CD14-positive monocyte (primary cell): Measurements from ENCODE around the gene DSCAML1. TPM values are rescaled to one million over a fixed set of nuclear protein-coding genes. Genes with fewer than 3 reads are reported as not detected.

ENCODE experiments used
- DNase-seq, 3 donors: peaks; one replicate each; pipeline ENCODE4 v3.0.0-alpha.2; 2011 to 2022
- H2AFZ ChIP-seq: 2 replicates; pipeline ENCODE4 v1.6.0; 2012; ENCODE audit warnings: mild to moderate bottlenecking, low read depth, low read length, inconsistent platforms; ENCODE audit not compliant: insufficient read depth, poor library complexity, severe bottlenecking
- H3K27ac ChIP-seq, 2 donors: 1 replicate in 1 of 2; 2 replicates in 1 of 2; pipeline ENCODE4 v1.5.1; 2012 to 2013; ENCODE audit warnings: low read length in 2 of 2, control low read depth in 1 of 2, inconsistent platforms in 1 of 2, low read depth in 1 of 2, mild to moderate bottlenecking in 1 of 2
- H3K27me3 ChIP-seq, 2 donors: one replicate each; pipeline versions ENCODE4 v1.6.0 to v1.6.1; 2011 to 2013; ENCODE audit warnings: low read length in 2 of 2; ENCODE audit not compliant: control insufficient read depth in 2 of 2, insufficient read depth in 2 of 2
- H3K36me3 ChIP-seq, 2 donors: replicated peaks in 1 of 2; 1 replicate in 1 of 2; 2 replicates in 1 of 2; pipeline versions ENCODE4 v1.5.1 to v1.6.1; 2012 to 2013; ENCODE audit warnings: low read length in 2 of 2, control low read depth in 1 of 2, inconsistent platforms in 1 of 2, mild to moderate bottlenecking in 1 of 2; ENCODE audit not compliant: insufficient read depth in 2 of 2, control insufficient read depth in 1 of 2
- H3K4me1 ChIP-seq, 2 donors: 1 replicate in 1 of 2; 2 replicates in 1 of 2; pipeline versions ENCODE4 v1.5.1 to v1.6.1; 2012 to 2013; ENCODE audit warnings: low read length in 2 of 2, control low read depth in 1 of 2, inconsistent platforms in 1 of 2, mild to moderate bottlenecking in 1 of 2, moderate library complexity in 1 of 2; ENCODE audit not compliant: insufficient read depth in 2 of 2, control insufficient read depth in 1 of 2
- H3K4me2 ChIP-seq: replicated peaks from 2 replicates; pipeline ENCODE3; 2012; ENCODE audit warnings: low read length, moderate library complexity, mild to moderate bottlenecking; ENCODE audit not compliant: poor library complexity, severe bottlenecking; ENCODE audit errors: extremely low read depth
- H3K4me3 ChIP-seq, 3 experiments: fragments of 200-600 bp in 1 of 3; sonication (generic) in 1 of 3; replicated peaks in 1 of 3; 1 replicate in 2 of 3; 2 replicates in 1 of 3; pipeline ENCODE4 v1.5.1; 2011 to 2013; ENCODE audit warnings: low read length in 3 of 3, mild to moderate bottlenecking in 3 of 3, control low read depth in 2 of 3, low read depth in 2 of 3, inconsistent platforms in 1 of 3, moderate library complexity in 1 of 3
- H3K79me2 ChIP-seq: 2 replicates; pipeline ENCODE4 v1.6.0; 2012; ENCODE audit warnings: mild to moderate bottlenecking, control low read depth, inconsistent platforms, low read length, moderate library complexity; ENCODE audit not compliant: insufficient read depth
- H3K9ac ChIP-seq: 2 replicates; pipeline ENCODE4 v1.6.0; 2017; ENCODE audit warnings: low read length, mild to moderate bottlenecking; ENCODE audit not compliant: insufficient read depth, poor library complexity, severe bottlenecking
- H3K9me3 ChIP-seq, 2 donors: replicated peaks in 1 of 2; 1 replicate in 1 of 2; 2 replicates in 1 of 2; pipeline versions ENCODE4 v1.5.1 to v1.6.1; 2012 to 2013; ENCODE audit warnings: low read length in 2 of 2, control low read depth in 1 of 2; ENCODE audit not compliant: control insufficient read depth in 1 of 2, insufficient read depth in 1 of 2
- H4K20me1 ChIP-seq: 2 replicates; pipeline ENCODE4 v1.6.0; 2012; ENCODE audit warnings: mild to moderate bottlenecking, low read length, control low read depth, moderate library complexity; ENCODE audit not compliant: insufficient read depth
- H3K27ac Mint-ChIP-seq, 7 donors: one replicate each; pipeline ENCODE4 v1.8.0; 2020; ENCODE audit warnings: mild to moderate bottlenecking in 7 of 7, mixed read lengths in 7 of 7, moderate library complexity in 6 of 7, inconsistent platforms in 2 of 7
- H3K27me3 Mint-ChIP-seq, 3 donors: one replicate each; pipeline ENCODE4 v1.8.0; 2021 to 2022; ENCODE audit warnings: low read depth in 3 of 3, mild to moderate bottlenecking in 3 of 3, mixed read lengths in 3 of 3, moderate library complexity in 3 of 3, inconsistent platforms in 1 of 3
- H3K36me3 Mint-ChIP-seq, 2 donors: one replicate each; pipeline ENCODE4 v1.8.0; 2020; ENCODE audit warnings: mixed read lengths in 2 of 2, inconsistent platforms in 1 of 2, mild to moderate bottlenecking in 1 of 2
- H3K4me1 Mint-ChIP-seq: one replicate; pipeline ENCODE4 v1.8.0; 2020; ENCODE audit warnings: mild to moderate bottlenecking, mixed read lengths
- H3K4me3 Mint-ChIP-seq, 2 donors: one replicate each; pipeline ENCODE4 v1.8.0; 2020; ENCODE audit warnings: mild to moderate bottlenecking in 2 of 2, mixed read lengths in 2 of 2, moderate library complexity in 1 of 2
- H3K9me3 Mint-ChIP-seq, 7 donors: one replicate each; pipeline ENCODE4 v1.8.0; 2020 to 2022; ENCODE audit warnings: mixed read lengths in 7 of 7, mild to moderate bottlenecking in 6 of 7, moderate library complexity in 6 of 7, inconsistent platforms in 2 of 7
- CTCF ChIP-seq: fragments of 200-600 bp; IDR thresholded peaks from one replicate; pipeline ENCODE4 v1.8.0; 2022; ENCODE audit warnings: antibody characterized with exemption, mild to moderate bottlenecking
- WGBS: methylation state at CpG from one replicate; pipeline ENCODE4 v1.1.5; 2013; ENCODE audit warnings: missing lambda C conversion rate; ENCODE audit not compliant: insufficient coverage; 5-methylcytosine and 5-hydroxymethylcytosine counted together
- intact Hi-C, 2 donors: fragments of 100-400 bp; cut with micrococcal nuclease; formaldehyde crosslinking; loops; one replicate each; pipeline versions ENCODE4 v1.15.0 to v1.15.1; 2023
- polyA plus RNA-seq, 3 donors: library from polyadenylated mRNA; depleted of rRNA in 1 of 3; unstranded in 2 of 3; stranded (reverse) in 1 of 3; fragments of 300-500 nt in 2 of 3; fragments of >200 nt in 1 of 3; fragmentation: Illumina TruSeq in 2 of 3; gene quantifications; 1 replicate in 2 of 3; 2 replicates in 1 of 3; pipeline ENCODE4 v1.2.3, GENCODE V29; 2012 to 2021

The DSCAML1 gene
- polyA plus RNA-seq, 3 donors: not detected

DNA sequence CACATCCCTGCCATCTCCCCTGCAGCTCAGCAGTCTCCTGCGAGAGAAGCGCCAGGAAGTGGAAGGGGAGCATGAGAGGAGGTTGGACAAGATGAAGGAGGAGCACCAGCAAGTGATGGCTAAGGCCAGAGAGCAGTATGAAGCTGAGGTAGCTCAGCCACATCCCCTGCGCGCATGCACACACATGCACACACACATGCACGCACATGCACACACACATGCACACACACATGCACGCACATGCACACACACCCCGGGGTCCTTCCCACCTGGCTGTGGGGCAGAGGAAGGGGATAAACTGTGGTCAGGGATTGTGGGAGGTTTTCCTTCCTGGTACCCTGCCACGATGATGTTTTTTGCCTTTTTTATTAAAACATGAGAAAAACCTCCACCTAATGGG lies 404.0 kb downstream of the DSCAML1 start:
- Mint-ChIP-seq H3K4me3 (no peak overlapping the region), H3K27me3 (no peaks in the 10 kb centered on the region), H3K27ac (peak overlapping the region in 1 of 7 donors; percentile 74), H3K9me3 (peaks cover 0 to 16% (median 7%) of the 10 kb centered on the region in 7 donors), H3K4me1 (no peaks in the 10 kb centered on the region), H3K36me3 (peaks cover 89 to 97% of the 10 kb centered on the region in 2 donors)
- H4K20me1 ChIP-seq: no peaks in the 10 kb centered on the region
- no peak overlapping the region for H3K27ac ChIP-seq
- no peak for TF ChIP-seq CTCF
- no peaks in the 10 kb centered on the region for H3K79me2 ChIP-seq
- H3K9ac ChIP-seq: no peak overlapping the region
- peaks cover 0 to 7% of the 10 kb centered on the region in 2 donors for H3K9me3 ChIP-seq
- no peak for DNase-seq
- H3K4me3 ChIP-seq: no peak overlapping the region
- H3K4me2 ChIP-seq: no peak overlapping the region
- no peak overlapping the region for H2AFZ ChIP-seq
- H3K27me3 ChIP-seq: no peaks in the 10 kb centered on the region
- H3K4me1 ChIP-seq: no peaks in the 10 kb centered on the region
- WGBS: no CpG with 5 or more reads among the region's 8 CpGs
- H3K36me3 ChIP-seq: peaks cover 69 to 93% of the 10 kb centered on the region in 2 donors
- intact Hi-C loops: no loop called here

GRCh38 chr11:117392001-117392690 lies 404.9 kb downstream of the DSCAML1 start:
- Mint-ChIP-seq H3K27ac (peak overlapping the region in 1 of 7 donors; percentile 46), H3K36me3 (peaks cover 88 to 96% of the 10 kb centered on the region in 2 donors), H3K9me3 (peaks cover 0 to 8% (median 2%) of the 10 kb centered on the region in 7 donors), H3K4me1 (no peaks in the 10 kb centered on the region), H3K27me3 (no peaks in the 10 kb centered on the region), H3K4me3 (no peak overlapping the region)
- peaks cover 72 to 93% of the 10 kb centered on the region in 2 donors for H3K36me3 ChIP-seq
- H3K4me2 ChIP-seq: no peak overlapping the region
- H3K4me1 ChIP-seq: no peaks in the 10 kb centered on the region
- no peak for DNase-seq
- no peak for TF ChIP-seq CTCF
- 93% methylated on average over 10 of the region's 12 CpGs for WGBS
- no peaks in the 10 kb centered on the region for H3K27me3 ChIP-seq
- H3K27ac ChIP-seq: peak overlapping the region in 1 of 2 donors; percentile 11
- peaks cover 0 to 5% of the 10 kb centered on the region in 2 donors for H3K9me3 ChIP-seq
- no peak overlapping the region for H2AFZ ChIP-seq
- no peaks in the 10 kb centered on the region for H4K20me1 ChIP-seq
- H3K79me2 ChIP-seq: no peaks in the 10 kb centered on the region
- intact Hi-C loops: no loop called here
- H3K9ac ChIP-seq: no peak overlapping the region
- no peak overlapping the region for H3K4me3 ChIP-seq
